ENCODE results near the gene TMC1. TPM values are rescaled to one million over a fixed set of nuclear protein-coding genes. Genes with fewer than 3 reads are reported as not detected.

TMC1 gene
- total and polyA plus RNA-seq, 8 donors, result 0.33 to 0.73 TPM; not detected in 6

DNA sequence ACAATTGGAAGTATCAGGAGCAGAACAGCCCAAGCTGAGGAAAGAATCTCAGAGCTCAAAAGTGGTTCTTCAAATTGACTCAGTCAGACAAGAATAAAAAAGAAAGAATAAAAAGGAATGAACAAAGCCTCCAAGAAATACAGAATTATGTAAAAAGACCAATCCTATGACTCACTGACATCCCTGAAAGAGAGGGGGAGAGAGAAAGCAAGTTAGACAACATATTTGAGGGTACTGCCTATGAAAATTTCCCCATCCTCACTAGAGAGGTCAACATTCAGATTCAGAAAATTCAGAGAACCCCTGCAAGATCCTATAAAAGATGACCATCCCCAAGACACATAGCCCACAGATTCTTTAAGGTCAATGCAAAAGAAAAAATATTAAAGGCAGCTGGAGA, 258.2 kb downstream of the TMC1 start:
- Histone ChIP-seq H3K4me3 (no peak overlapping the region), H3K36me3 (no peaks in the 10 kb centered on the region), H3K4me1 (no peaks in the 10 kb centered on the region), H3K27me3 (no peaks in the 10 kb centered on the region), H3K9me3 (peaks cover 0 to 8% (median 0%) of the 10 kb centered on the region in 4 donors), H3K27ac (no peak overlapping the region)
- TF ChIP-seq, protein P1, sequence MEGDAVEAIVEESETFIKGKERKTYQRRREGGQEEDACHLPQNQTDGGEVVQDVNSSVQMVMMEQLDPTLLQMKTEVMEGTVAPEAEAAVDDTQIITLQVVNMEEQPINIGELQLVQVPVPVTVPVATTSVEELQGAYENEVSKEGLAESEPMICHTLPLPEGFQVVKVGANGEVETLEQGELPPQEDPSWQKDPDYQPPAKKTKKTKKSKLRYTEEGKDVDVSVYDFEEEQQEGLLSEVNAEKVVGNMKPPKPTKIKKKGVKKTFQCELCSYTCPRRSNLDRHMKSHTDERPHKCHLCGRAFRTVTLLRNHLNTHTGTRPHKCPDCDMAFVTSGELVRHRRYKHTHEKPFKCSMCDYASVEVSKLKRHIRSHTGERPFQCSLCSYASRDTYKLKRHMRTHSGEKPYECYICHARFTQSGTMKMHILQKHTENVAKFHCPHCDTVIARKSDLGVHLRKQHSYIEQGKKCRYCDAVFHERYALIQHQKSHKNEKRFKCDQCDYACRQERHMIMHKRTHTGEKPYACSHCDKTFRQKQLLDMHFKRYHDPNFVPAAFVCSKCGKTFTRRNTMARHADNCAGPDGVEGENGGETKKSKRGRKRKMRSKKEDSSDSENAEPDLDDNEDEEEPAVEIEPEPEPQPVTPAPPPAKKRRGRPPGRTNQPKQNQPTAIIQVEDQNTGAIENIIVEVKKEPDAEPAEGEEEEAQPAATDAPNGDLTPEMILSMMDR (IDR thresholded peaks at IDR 0.05), result no peak
- TF ChIP-seq POLR2AphosphoS5 (IDR thresholded peaks at IDR 0.05) (no peak), EP300 (IDR thresholded peaks at IDR 0.05) (no peak), POLR2A (IDR thresholded peaks at IDR 0.05) (no peak)
- DNase-seq, result no peak
- intact Hi-C loops (cut with DNase I; ENCODE audit: low total_unique reads), result no loop called here

GRCh38 chr9:72786948-72787347, 265.5 kb downstream of the TMC1 start:
- H3K4me1 ChIP-seq, result no peaks in the 10 kb centered on the region
- no peaks in the 10 kb centered on the region for H3K36me3 ChIP-seq
- DNase-seq, result no peak
- intact Hi-C loops (cut with DNase I; ENCODE audit: low total_unique reads), result no loop called here
- peaks cover 0 to 8% (median 0%) of the 10 kb centered on the region in 4 donors for H3K9me3 ChIP-seq
- TF ChIP-seq EP300 (IDR thresholded peaks at IDR 0.05) (no peak), POLR2AphosphoS5 (IDR thresholded peaks at IDR 0.05) (no peak), POLR2A (IDR thresholded peaks at IDR 0.05) (no peak)
- TF ChIP-seq, protein P1 (IDR thresholded peaks at IDR 0.05), result no peak
- H3K4me3 ChIP-seq, result no peak overlapping the region
- H3K27ac ChIP-seq, result no peak overlapping the region
- H3K27me3 ChIP-seq, result no peaks in the 10 kb centered on the region

DNA sequence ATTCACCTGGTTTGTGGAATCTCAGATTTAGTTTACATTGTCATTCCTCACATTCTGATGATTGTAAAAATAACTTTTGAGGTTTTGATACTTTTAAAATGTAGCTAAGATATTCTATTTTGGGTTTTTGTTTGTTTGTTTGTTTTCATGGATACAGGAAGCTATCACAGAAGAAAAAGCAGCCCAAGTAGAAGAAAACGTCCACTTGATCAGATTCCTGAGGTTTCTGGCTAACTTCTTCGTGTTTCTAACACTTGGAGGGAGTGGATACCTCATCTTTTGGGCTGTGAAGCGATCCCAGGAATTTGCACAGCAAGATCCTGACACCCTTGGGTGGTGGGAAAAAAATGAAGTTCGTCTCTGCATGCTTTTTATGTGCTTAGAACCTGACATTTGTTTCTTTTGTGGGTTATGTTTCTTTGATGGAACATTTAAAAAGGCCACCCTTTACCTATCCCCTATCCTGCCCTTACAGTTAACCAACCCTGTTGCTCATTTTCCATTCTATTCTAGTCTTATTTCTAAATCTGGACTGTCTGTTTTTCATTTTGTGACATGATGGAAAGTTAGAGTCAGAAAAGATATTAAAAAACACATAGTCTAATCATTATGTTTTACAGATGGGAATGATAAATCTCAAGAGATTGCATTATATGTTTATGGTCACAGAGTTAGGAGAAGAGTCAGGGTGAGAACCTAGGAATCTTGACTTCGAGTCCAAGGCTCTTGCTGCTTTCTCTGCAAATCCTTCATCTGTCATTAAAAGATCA, 267.7 kb downstream of the TMC1 start:
- no peak for TF ChIP-seq EP300 (IDR thresholded peaks at IDR 0.05)
- TF ChIP-seq POLR2AphosphoS5 (IDR thresholded peaks at IDR 0.05), result no peak
- TF ChIP-seq, protein P1 (IDR thresholded peaks at IDR 0.05), result no peak
- TF ChIP-seq POLR2A (IDR thresholded peaks at IDR 0.05), result no peak
- Histone ChIP-seq H3K27me3 (no peaks in the 10 kb centered on the region), H3K27ac (no peak overlapping the region), H3K4me3 (no peak overlapping the region), H3K36me3 (no peaks in the 10 kb centered on the region), H3K4me1 (no peaks in the 10 kb centered on the region), H3K9me3 (no peaks in the 10 kb centered on the region)
- intact Hi-C loops (cut with DNase I; ENCODE audit: low total_unique reads), result no loop called here
- no peak for DNase-seq
- 45 to 68% (median 58%) methylated on average over 5 of the region's 5 CpGs for WGBS, 5 donors

DNA sequence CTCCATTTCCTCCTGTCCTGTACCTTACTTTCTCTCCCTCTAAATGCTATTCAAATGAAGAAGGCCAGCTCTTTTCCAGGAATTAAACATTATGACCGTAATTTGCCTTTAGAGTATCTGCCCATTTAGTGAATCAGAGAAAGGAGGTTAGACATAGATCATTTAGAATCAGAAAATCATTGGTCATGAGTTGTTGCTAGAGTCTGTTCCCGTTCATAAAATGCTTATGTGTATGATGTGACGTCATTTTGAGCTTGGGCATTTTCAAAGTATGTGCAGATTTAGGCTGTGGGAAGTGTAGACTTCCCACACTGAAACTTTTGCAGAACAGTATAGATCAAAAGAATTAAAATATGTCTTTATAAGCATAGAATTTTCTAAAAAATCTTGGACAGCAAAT, 268.5 kb downstream of the TMC1 start:
- intact Hi-C loops (cut with DNase I; ENCODE audit: low total_unique reads), result no loop called here
- no peak for TF ChIP-seq POLR2AphosphoS5 (IDR thresholded peaks at IDR 0.05)
- no peak for TF ChIP-seq POLR2A (IDR thresholded peaks at IDR 0.05)
- no peak for TF ChIP-seq EP300 (IDR thresholded peaks at IDR 0.05)
- TF ChIP-seq, protein P1 (IDR thresholded peaks at IDR 0.05), result no peak
- H3K4me1 ChIP-seq, result no peaks in the 10 kb centered on the region
- DNase-seq, result no peak
- H3K36me3 ChIP-seq, result no peaks in the 10 kb centered on the region
- no peak overlapping the region for H3K4me3 ChIP-seq
- WGBS, 5 donors, result 83 to 91% (median 88%) methylated on average over 3 of the region's 3 CpGs
- H3K27me3 ChIP-seq, result no peaks in the 10 kb centered on the region
- H3K9me3 ChIP-seq, result peaks cover 0 to 3% (median 0%) of the 10 kb centered on the region in 4 donors
- H3K27ac ChIP-seq, result no peak overlapping the region

Measured in stomach (tissue), 9 donors.